ENCODE measurements around the gene PIM1. TPM values are rescaled to one million over a fixed set of nuclear protein-coding genes. Genes with fewer than 3 reads are reported as not detected.

The PIM1 gene
- total and polyA plus RNA-seq, 9 of the 15 experiments (the other 6 are each of a cell fraction or from before 2014, with no cell fraction given) = 19.0 to 789 (median 212) TPM

GRCh38 chr6:37173493-37174195, 3.7 kb downstream of the PIM1 start (continued):
- 0 out of 2 replicates have a peak, but pooled peaks have one; percentile 44 for TF ChIP-seq SMARCE1 (IDR thresholded peaks at IDR 0.05)
- peak; percentile 54 for TF ChIP-seq SUPT5H (IDR thresholded peaks at IDR 0.05)
- no peak for TF ChIP-seq ZNF134 (CRISPR knock-in tag; conservative IDR thresholded peaks at IDR 0.05)
- TF ChIP-seq SPI1 (IDR thresholded peaks at IDR 0.05; ENCODE audit: borderline replicate concordance, low read depth, low read length) = peak; percentile 53; the same call in 1 of the 2 replicates
- TF ChIP-seq GTF2A2 (tag; IDR thresholded peaks at IDR 0.05) = no peak
- peak; percentile 33 for TF ChIP-seq SAP30 (IDR thresholded peaks at IDR 0.05; ENCODE audit: borderline replicate concordance, insufficient read depth, low read depth, low read length, poor library complexity, severe bottlenecking)
- no peak for TF ChIP-seq HLTF (IDR thresholded peaks at IDR 0.05)
- no peak for TF ChIP-seq LEF1 (IDR thresholded peaks at IDR 0.05)
- TF ChIP-seq ATF7 (IDR thresholded peaks at IDR 0.05) = no peak
- no peak for TF ChIP-seq ATF2 (CRISPR knock-in tag; IDR thresholded peaks at IDR 0.05)
- no peak for TF ChIP-seq ETV6 (IDR thresholded peaks at IDR 0.05; ENCODE audit: borderline replicate concordance in 1 of 2, low read depth in 2 of 2, low read length in 1 of 2)
- no peak for TF ChIP-seq ETV6 (CRISPR knock-in tag; IDR thresholded peaks at IDR 0.05; ENCODE audit: borderline replicate concordance)
- TF ChIP-seq HDAC6 (IDR thresholded peaks at IDR 0.05; ENCODE audit: low read depth, low read length) = no peak
- peak in 1 of 2 experiments; percentile 43; a peak in 1 of 4 replicates for TF ChIP-seq SIN3A (IDR thresholded peaks at IDR 0.05; ENCODE audit: borderline replicate concordance in 2 of 2, control insufficient read depth in 1 of 2, low read depth in 2 of 2, low read length in 2 of 2)
- TF ChIP-seq ETS2 (tag; IDR thresholded peaks at IDR 0.05; ENCODE audit: borderline replicate concordance, poor library complexity, severe bottlenecking) = no peak
- 0 out of 2 replicates have a peak, but pooled peaks have one; percentile 3 for TF ChIP-seq ZNF561 (CRISPR knock-in tag; conservative IDR thresholded peaks at IDR 0.05)
- no peak for TF ChIP-seq DIDO1 (tag; IDR thresholded peaks at IDR 0.05; ENCODE audit: low read depth)
- TF ChIP-seq NCOA1 (IDR thresholded peaks at IDR 0.05; ENCODE audit: low read depth) = peak; percentile 38; the same call in 1 of the 2 replicates
- TF ChIP-seq THRA (IDR thresholded peaks at IDR 0.05) = no peak
- TF ChIP-seq FOXP1 (CRISPR knock-in tag; IDR thresholded peaks at IDR 0.05) = no peak
- peak; percentile 42; the same call in 1 of the 2 replicates for TF ChIP-seq TFAP4 (CRISPR knock-in tag; IDR thresholded peaks at IDR 0.05; ENCODE audit: borderline replicate concordance)
- TF ChIP-seq YY1 (IDR thresholded peaks at IDR 0.05; ENCODE audit: borderline replicate concordance in 1 of 3, control insufficient read depth in 1 of 3, extremely low read depth in 1 of 3, insufficient read depth in 3 of 3, insufficient read length in 1 of 3, insufficient replicate concordance in 2 of 3, low read depth in 1 of 3, low read length in 2 of 3) = no peak
- TF ChIP-seq EHMT2 (IDR thresholded peaks at IDR 0.05) = no peak
- TF ChIP-seq ELK1 (CRISPR knock-in tag; IDR thresholded peaks at IDR 0.05) = no peak
